GM12873 (cell line): ENCODE results near the gene PSME2.

Experiments used
- TF ChIP-seq, protein P1 (sequence below): IDR thresholded peaks from 2 replicates; pipeline ENCODE4 v1.5.1; 2012; ENCODE audit warnings: low read depth, mild to moderate bottlenecking, moderate library complexity, low read length, control low read depth; ENCODE audit not compliant: insufficient read depth; ENCODE audit errors: missing control alignments

Gene PSME2

DNA sequence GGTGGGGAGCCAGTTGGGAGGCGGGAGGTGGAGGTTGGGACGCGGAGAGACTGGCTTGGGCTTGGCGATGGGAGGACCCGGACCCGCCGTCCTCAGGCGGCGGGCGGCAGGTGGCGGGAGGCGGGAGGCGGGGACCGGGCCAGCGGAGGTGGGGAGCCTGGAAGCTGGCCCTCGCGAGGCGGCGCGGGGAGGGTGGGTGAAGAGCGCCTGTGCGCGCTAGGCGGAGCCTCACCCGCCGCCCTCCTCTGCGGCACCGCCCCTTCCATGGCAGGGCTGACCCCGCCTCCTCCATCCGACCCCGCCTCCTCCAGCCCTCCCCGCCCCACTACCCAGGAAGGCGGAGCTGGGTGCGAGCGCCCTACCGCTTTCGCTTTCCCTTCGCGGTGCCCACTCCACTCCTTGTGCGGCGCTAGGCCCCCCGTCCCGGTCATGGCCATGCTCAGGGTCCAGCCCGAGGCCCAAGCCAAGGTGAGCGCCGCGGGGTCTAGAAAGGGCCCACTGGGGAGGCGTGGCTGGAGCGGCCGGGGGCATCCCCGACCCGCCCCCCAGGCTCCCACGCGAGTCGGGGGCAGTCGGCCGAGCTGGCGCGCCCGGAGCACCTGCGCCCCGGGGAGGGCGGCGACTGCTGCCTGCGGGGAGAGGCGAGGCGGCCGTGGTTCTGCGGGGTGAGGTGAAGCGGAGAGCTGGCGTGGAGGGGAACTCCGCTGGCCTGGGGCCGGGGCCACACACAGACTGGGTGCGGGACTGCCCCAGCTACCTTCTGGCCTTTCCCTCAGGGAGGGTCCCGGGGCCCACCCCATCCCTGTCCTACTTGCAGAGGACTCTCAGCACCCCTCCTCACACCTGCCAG is 10.4 kb downstream of the PSME2 start, which contains the start of gene PSME1:
TSS of gene PSME1 (plus strand) at position 361 of the 850 bp plus-strand sequence. CDS start at position 430, 69 bp downstream.
- TF ChIP-seq, protein P1, sequence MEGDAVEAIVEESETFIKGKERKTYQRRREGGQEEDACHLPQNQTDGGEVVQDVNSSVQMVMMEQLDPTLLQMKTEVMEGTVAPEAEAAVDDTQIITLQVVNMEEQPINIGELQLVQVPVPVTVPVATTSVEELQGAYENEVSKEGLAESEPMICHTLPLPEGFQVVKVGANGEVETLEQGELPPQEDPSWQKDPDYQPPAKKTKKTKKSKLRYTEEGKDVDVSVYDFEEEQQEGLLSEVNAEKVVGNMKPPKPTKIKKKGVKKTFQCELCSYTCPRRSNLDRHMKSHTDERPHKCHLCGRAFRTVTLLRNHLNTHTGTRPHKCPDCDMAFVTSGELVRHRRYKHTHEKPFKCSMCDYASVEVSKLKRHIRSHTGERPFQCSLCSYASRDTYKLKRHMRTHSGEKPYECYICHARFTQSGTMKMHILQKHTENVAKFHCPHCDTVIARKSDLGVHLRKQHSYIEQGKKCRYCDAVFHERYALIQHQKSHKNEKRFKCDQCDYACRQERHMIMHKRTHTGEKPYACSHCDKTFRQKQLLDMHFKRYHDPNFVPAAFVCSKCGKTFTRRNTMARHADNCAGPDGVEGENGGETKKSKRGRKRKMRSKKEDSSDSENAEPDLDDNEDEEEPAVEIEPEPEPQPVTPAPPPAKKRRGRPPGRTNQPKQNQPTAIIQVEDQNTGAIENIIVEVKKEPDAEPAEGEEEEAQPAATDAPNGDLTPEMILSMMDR, result no peak

DNA sequence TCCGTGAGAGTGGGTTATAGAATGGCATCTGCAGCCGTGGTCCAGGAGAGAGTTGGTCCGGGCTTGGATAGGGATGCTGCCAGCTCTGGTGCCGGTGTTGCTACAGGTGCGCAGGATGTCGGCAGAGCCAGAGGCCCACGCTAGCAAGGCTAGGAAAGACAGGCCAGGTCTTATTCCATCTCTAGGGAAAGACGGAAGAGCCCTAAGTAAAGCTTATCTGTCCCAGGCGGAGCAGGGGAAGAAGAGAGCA is 10.9 kb downstream of the PSME2 start:
- TF ChIP-seq, protein P1, result no peak

DNA sequence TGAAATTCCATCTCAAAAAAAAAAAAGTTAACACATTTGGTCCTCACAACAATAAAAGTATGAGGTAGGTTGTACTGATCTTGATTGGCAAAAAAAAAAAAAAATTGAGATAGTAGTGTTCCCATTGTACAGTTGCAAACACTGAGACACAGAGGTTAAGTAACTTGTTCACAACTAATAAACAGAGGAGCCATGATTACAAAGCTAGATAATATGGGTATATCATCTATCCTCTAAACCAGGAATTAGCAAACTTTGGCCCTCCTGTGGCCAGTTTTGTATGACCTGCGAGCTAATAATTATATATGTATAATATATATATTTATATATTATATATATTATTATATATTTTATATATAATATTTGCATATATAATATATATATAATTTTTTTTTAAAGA is 12.7 kb downstream of the PSME2 start:
- TF ChIP-seq, protein P1, result no peak

DNA sequence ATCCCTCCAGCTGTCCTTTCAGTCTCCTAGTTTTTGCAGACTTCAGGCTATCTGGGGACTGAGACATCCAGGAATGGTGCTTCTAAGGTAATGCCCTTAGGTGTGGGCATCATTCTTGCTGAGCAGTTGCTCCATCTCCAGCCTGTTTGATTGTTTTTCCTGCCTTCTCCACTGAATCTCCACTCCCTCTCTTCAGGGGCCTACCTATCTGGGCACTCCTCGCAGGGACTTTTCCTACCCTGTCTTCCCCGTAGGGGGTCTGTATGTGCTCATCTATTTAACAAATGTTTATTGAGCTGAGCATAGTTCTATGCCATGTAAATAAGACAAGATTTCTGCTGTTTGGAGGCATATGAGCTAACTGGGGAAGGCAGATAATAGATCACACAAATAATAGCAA is 13.4 kb downstream of the PSME2 start:
- TF ChIP-seq, protein P1, result no peak

DNA sequence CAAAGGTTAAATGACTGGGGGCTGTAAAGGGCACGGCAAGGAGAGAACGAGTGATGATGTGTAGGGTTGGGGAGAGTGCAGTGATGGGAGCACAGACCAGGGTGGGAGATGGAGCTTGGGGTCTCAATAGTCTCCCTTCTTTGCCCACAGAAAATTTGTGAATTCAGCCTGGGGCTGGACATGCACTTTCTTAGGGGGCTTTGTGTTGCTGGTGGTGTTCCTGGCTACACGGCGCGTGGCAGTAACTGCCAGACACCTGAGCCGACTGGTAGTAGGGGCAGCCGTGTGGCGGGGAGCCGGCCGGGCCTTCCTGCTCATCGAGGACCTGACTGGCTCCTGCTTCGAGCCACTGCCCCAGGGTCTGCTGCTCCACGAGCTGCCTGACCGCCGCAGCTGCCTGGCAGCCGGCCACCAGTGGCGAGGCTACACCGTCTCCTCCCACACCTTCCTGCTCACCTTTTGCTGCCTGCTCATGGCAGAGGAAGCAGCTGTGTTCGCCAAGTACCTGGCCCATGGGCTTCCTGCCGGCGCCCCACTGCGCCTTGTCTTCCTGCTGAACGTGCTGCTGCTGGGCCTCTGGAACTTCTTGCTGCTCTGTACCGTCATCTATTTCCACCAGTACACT is 14.2 kb downstream of the PSME2 start:
- TF ChIP-seq, protein P1, result no peak

DNA sequence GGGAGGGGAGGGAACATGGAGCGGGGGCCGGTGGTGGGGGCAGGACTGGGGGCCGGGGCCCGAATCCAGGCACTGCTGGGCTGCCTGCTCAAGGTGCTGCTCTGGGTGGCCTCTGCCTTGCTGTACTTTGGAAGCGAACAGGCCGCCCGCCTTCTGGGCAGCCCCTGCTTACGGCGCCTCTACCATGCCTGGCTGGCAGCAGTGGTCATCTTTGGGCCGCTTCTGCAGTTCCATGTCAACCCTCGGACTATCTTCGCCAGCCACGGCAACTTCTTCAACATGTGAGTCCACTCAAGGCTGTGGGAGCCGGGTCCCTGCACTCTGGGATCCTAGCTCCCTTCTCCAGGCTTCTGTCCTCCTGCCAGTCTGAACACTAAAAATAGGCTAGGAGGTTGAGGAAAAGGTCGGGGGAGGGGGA is 14.9 kb downstream of the PSME2 start:
- TF ChIP-seq, protein P1, result no peak

DNA sequence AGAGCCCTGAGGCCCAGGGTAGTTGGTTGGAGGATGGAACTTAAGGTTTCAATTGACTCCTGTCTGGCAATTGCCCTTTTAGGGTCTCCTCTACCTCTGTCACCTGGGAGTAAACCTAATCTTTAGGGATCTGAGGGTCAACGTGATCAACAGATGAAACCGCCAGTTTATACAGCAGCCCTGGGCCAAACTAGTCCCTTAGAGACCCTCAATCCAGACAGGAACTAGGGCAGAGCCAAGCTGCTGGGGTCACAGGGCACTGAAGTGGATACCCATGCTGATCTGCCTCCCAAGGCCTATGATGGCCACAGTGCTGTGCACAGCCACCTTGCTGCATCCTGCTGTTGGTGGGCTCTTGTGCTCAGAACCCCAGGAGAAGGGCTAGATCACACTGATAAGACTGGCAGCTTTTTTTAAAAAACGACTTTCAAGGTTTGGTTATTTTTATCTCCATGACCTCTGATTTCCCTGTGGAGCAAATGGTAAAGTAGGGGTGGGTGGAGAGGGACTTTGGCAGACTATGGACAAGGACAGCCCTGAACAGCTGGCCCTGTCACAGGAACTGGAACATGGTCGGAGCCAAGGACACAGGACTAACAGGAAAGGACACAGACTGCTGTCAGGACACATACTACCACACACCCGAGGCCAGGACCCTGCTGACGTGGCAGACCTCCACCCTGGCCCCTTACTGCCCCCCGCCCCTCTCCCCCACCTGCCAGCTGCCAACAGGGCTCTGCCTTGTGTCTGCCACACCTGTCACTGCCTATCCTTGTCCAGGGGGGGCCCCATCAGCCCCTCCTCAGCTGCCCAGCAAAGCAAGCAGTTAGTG is 15.5 kb downstream of the PSME2 start:
- TF ChIP-seq, protein P1, result no peak
